ENCODE measurements around the gene PPP2R5D. TPM values are rescaled to one million over a fixed set of nuclear protein-coding genes. Genes with fewer than 3 reads are reported as not detected.

PPP2R5D gene
- total and polyA plus RNA-seq, 9 of the 15 experiments (the other 6 are each of a cell fraction or from before 2014, with no cell fraction given): 1.3 to 96.1 (median 38.4) TPM

DNA sequence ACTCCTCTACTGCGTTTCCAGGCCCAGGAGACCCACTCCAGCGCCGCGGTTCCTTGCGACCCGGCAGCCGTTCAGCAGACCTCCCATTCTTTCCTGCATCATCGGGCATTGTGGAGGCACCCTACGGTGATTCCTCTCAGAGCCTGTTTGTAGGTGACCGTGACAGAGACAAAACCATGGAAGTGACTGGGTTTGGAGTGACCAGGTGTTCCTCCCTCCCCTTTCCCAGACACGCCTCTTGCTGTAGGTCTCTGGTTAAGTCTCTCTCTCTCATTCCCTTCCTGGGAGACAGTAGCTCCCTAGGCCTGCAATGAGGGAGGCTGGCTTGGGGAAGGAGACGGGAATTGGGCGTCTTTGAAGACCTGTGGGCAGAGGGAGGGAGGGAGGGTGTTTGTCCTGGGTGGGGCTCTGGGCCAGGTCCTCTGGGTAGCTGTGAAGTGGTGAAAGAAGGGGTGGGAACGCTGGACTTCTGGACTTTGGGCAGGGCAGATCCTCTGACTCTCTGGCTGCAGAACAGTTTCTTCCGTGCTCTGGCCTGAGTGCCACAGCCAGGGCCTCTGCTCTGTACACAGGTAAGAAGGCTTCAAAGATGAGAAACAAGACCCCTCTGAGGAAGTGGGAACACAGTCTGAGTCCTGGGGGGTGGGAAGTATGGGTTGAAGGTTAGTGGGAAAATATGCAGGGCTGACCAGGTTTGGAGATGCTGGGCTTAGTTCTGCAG lies 75.8 kb downstream of the PPP2R5D start (continued):
- TF ChIP-seq MLX (CRISPR knock-in tag; conservative IDR thresholded peaks at IDR 0.05): no peak
- peak; percentile 75 for TF ChIP-seq BRD9 (IDR thresholded peaks at IDR 0.05; ENCODE audit: low read depth, partially characterized antibody)
- TF ChIP-seq PHF8 (IDR thresholded peaks at IDR 0.05; ENCODE audit: borderline replicate concordance, low read length): peak; percentile 41; the same call in 1 of the 2 replicates
- 0 out of 4 replicates have a peak, but pooled peaks of 1 of the 2 experiments have one; percentile 17 for TF ChIP-seq MAZ (CRISPR knock-in tag; conservative IDR thresholded peaks at IDR 0.05 in 1 of 2, IDR thresholded peaks at IDR 0.05 in 1 of 2)
- TF ChIP-seq MCM3 (IDR thresholded peaks at IDR 0.05): no peak
- peak; percentile 88; the same call in 1 of the 2 replicates for TF ChIP-seq KAT7 (CRISPR knock-in tag; IDR thresholded peaks at IDR 0.05; ENCODE audit: borderline replicate concordance)
- no peak for TF ChIP-seq RFX1 (IDR thresholded peaks at IDR 0.05)
- no peak for TF ChIP-seq YBX1 (IDR thresholded peaks at IDR 0.05)
- TF ChIP-seq ADNP (tag; IDR thresholded peaks at IDR 0.05): no peak
- peak; percentile 65 for TF ChIP-seq SAP30 (IDR thresholded peaks at IDR 0.05; ENCODE audit: borderline replicate concordance, insufficient read depth, low read depth, low read length, poor library complexity, severe bottlenecking)
- TF ChIP-seq SMARCA5 (IDR thresholded peaks at IDR 0.05): 0 out of 2 replicates have a peak, but pooled peaks have one; percentile 62
- TF ChIP-seq MEF2A (IDR thresholded peaks at IDR 0.05; ENCODE audit: control insufficient read depth, low read depth, low read length): no peak
- no peak for TF ChIP-seq E4F1 (CRISPR knock-in tag; IDR thresholded peaks at IDR 0.05; ENCODE audit: borderline replicate concordance)
- TF ChIP-seq NFRKB (IDR thresholded peaks at IDR 0.05; ENCODE audit: low read depth): 0 out of 2 replicates have a peak, but pooled peaks have one; percentile 22
- TF ChIP-seq FOXP1 (CRISPR knock-in tag; IDR thresholded peaks at IDR 0.05): peak; percentile 10; the same call in 1 of the 2 replicates
- 0 out of 4 replicates have a peak, but pooled peaks of 1 of the 2 experiments have one; percentile 81 for TF ChIP-seq HDAC1 (IDR thresholded peaks at IDR 0.05)
- TF ChIP-seq SUPT5H (IDR thresholded peaks at IDR 0.05): peak; percentile 8; the same call in 1 of the 2 replicates
- peak; percentile 10 for TF ChIP-seq NEUROD1 (IDR thresholded peaks at IDR 0.05; ENCODE audit: borderline replicate concordance, low read depth, low read length, partially characterized antibody)
- TF ChIP-seq HDAC2 (IDR thresholded peaks at IDR 0.05): 0 out of 2 replicates have a peak, but pooled peaks have one; percentile 73
- peak; percentile 33; the same call in 1 of the 2 replicates for TF ChIP-seq HMBOX1 (IDR thresholded peaks at IDR 0.05)
- no peak; the same call in 1 of the 2 replicates for TF ChIP-seq ZEB2 (IDR thresholded peaks at IDR 0.05)

All from K562 (cell line).